Measurements from ENCODE around the gene ADCK1.

DNA sequence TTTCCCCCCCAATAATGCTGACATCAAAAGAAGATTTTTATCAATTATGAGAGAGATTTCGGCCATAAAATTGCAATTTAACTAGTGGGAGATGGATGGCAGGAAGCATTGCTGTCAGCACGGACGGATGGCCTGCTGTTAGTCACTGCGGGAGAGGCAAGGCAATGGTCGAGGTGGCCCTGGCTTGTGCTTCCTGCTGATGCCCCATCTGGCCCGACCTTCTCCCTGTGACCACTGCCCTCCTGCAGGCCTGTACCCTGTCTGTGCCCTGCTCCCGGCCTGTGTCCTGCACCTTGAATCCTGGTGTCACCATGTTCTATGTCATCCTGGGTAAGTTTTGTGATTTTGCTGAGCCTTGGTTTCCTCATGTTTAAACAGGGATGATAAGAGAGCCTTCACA is 67.6 kb downstream of the ADCK1 start:
- no peak for TF ChIP-seq EP300 (IDR thresholded peaks at IDR 0.05; ENCODE audit: low read depth)
- no peak for TF ChIP-seq CTCF (IDR thresholded peaks at IDR 0.05)
- no peak for TF ChIP-seq POLR2A (IDR thresholded peaks at IDR 0.05)
- no peak for TF ChIP-seq POLR2AphosphoS5 (IDR thresholded peaks at IDR 0.05)

Measured in transverse colon (tissue), 4 donors.